DOHH2 (cell line): ENCODE measurements around the gene FAM83C.

Experiments used
- H3F3A ChIP-seq: fragments of 200-600 bp; sonication (generic), shearing (Covaris generic); 2 replicates; pipeline ENCODE4 v1.6.0; 2016; ENCODE audit warnings: antibody characterized with exemption, mild to moderate bottlenecking; ENCODE audit not compliant: control insufficient read depth, insufficient read depth
- H3K27ac ChIP-seq: fragments of 200-600 bp; sonication (generic); 2 replicates; pipeline ENCODE4 v1.5.1; 2014; ENCODE audit warnings: low read depth, mild to moderate bottlenecking, low read length, moderate library complexity
- H3K27me3 ChIP-seq: fragments of 200-600 bp; sonication (generic); 2 replicates; pipeline ENCODE4 v1.6.1; 2014; ENCODE audit warnings: mild to moderate bottlenecking, low read length, mixed read lengths; ENCODE audit not compliant: control insufficient read depth
- H3K36me3 ChIP-seq: fragments of 200-600 bp; sonication (generic); 2 replicates; pipeline ENCODE4 v1.6.1; 2014; ENCODE audit warnings: mild to moderate bottlenecking, low read length, moderate library complexity, mixed read lengths; ENCODE audit not compliant: control insufficient read depth
- H3K4me1 ChIP-seq: fragments of 200-600 bp; sonication (generic); 2 replicates; pipeline ENCODE4 v1.6.1; 2014; ENCODE audit warnings: mild to moderate bottlenecking, low read length, mixed read lengths; ENCODE audit not compliant: control insufficient read depth
- H3K4me2 ChIP-seq: fragments of 200-600 bp; sonication (generic); 2 replicates; pipeline ENCODE4 v1.6.0; 2014; ENCODE audit warnings: mild to moderate bottlenecking, low read length, moderate library complexity
- H3K4me3 ChIP-seq: fragments of 200-600 bp; sonication (generic); 2 replicates; pipeline ENCODE4 v1.5.1; 2014; ENCODE audit warnings: mild to moderate bottlenecking, low read length, mixed read lengths
- H3K79me2 ChIP-seq: fragments of 200-600 bp; sonication (generic); 2 replicates; pipeline ENCODE4 v1.6.1; 2014; ENCODE audit warnings: mild to moderate bottlenecking, low read length, mixed read lengths; ENCODE audit not compliant: control insufficient read depth
- H3K9me2 ChIP-seq: fragments of 200-600 bp; sonication (generic); replicated peaks from 2 replicates; pipeline ENCODE4 v1.6.1; 2014; ENCODE audit warnings: mild to moderate bottlenecking, low read length, mixed read lengths; ENCODE audit not compliant: control insufficient read depth
- H3K9me3 ChIP-seq: fragments of 200-600 bp; sonication (generic); 2 replicates; pipeline ENCODE4 v1.6.1; 2014; ENCODE audit warnings: antibody characterized with exemption, low read length, mixed read lengths; ENCODE audit not compliant: control insufficient read depth, insufficient read depth
- H4K20me1 ChIP-seq: fragments of 200-600 bp; sonication (generic); 2 replicates; pipeline ENCODE4 v1.6.0; 2014; ENCODE audit warnings: low read depth, mild to moderate bottlenecking, antibody characterized with exemption, low read length, moderate library complexity; ENCODE audit not compliant: control insufficient read depth, insufficient read depth
- EZH2phosphoT487 ChIP-seq: fragments of 200-600 bp; sonication (generic); IDR thresholded peaks from 2 replicates; pipeline ENCODE4 v1.6.1; 2017; ENCODE audit warnings: borderline replicate concordance, mild to moderate bottlenecking, antibody characterized with exemption, low read length, moderate library complexity, mixed read lengths
- TF ChIP-seq, protein P1 (sequence below): fragments of 200-600 bp; sonication (generic); IDR thresholded peaks from one replicate; pipeline ENCODE4 v1.5.1; 2014; ENCODE audit warnings: antibody characterized with exemption, mild to moderate bottlenecking, low read depth, low read length; ENCODE audit not compliant: poor library complexity, severe bottlenecking

FAM83C gene

GRCh38 chr20:35297740-35298139 is 5.5 kb upstream of the FAM83C start:
- H3K4me2 ChIP-seq, result no peak overlapping the region
- no peaks in the 10 kb centered on the region for H3K9me2 ChIP-seq
- no peaks in the 10 kb centered on the region for H3K79me2 ChIP-seq
- H3K27ac ChIP-seq, result no peak overlapping the region
- H3K27me3 ChIP-seq, result no peaks in the 10 kb centered on the region; the same call in 1 of the 2 replicates
- no peaks in the 10 kb centered on the region for H3K4me1 ChIP-seq
- H3K4me3 ChIP-seq, result no peak overlapping the region
- TF ChIP-seq, protein P1, sequence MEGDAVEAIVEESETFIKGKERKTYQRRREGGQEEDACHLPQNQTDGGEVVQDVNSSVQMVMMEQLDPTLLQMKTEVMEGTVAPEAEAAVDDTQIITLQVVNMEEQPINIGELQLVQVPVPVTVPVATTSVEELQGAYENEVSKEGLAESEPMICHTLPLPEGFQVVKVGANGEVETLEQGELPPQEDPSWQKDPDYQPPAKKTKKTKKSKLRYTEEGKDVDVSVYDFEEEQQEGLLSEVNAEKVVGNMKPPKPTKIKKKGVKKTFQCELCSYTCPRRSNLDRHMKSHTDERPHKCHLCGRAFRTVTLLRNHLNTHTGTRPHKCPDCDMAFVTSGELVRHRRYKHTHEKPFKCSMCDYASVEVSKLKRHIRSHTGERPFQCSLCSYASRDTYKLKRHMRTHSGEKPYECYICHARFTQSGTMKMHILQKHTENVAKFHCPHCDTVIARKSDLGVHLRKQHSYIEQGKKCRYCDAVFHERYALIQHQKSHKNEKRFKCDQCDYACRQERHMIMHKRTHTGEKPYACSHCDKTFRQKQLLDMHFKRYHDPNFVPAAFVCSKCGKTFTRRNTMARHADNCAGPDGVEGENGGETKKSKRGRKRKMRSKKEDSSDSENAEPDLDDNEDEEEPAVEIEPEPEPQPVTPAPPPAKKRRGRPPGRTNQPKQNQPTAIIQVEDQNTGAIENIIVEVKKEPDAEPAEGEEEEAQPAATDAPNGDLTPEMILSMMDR, result no peak
- TF ChIP-seq EZH2phosphoT487, result no peak
- H3K9me3 ChIP-seq, result no peaks in the 10 kb centered on the region
- H3K36me3 ChIP-seq, result no peaks in the 10 kb centered on the region
- H3F3A ChIP-seq, result no peaks in the 10 kb centered on the region
- no peaks in the 10 kb centered on the region for H4K20me1 ChIP-seq

DNA sequence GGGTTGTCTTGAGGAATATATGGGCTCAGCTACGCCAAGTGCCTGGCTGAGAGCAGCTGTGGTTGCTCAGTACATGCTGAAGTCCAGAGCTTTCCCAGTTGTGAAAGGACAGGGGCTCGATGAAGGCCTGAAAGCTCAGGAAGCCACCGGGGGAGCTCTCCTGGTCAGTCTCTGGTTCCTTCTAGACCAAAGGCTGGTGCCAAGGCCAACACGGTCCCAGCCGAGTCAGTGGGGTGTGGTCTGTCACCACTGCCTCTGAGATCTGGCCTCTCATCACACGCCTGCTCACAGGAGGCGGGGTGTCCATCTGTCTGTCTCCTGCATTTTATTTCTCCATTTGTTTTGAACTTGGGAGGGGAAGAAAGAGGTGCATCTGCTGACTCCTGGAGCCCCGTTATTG is 4.9 kb upstream of the FAM83C start:
- Histone ChIP-seq H3K4me3 (no peak overlapping the region), H3K36me3 (no peaks in the 10 kb centered on the region), H3K79me2 (no peaks in the 10 kb centered on the region), H3K27ac (no peak overlapping the region), H3K4me1 (no peaks in the 10 kb centered on the region), H3K27me3 (no peaks in the 10 kb centered on the region; the same call in 1 of the 2 replicates), H3K4me2 (no peak overlapping the region), H3F3A (no peaks in the 10 kb centered on the region), H4K20me1 (no peaks in the 10 kb centered on the region), H3K9me3 (no peaks in the 10 kb centered on the region), H3K9me2 (no peaks in the 10 kb centered on the region)
- TF ChIP-seq, protein P1, result no peak
- no peak for TF ChIP-seq EZH2phosphoT487

GRCh38 chr20:35296101-35296554 is 3.9 kb upstream of the FAM83C start:
- H4K20me1 ChIP-seq, result no peaks in the 10 kb centered on the region
- H3K9me3 ChIP-seq, result no peaks in the 10 kb centered on the region
- no peaks in the 10 kb centered on the region for H3K9me2 ChIP-seq
- H3K27me3 ChIP-seq, result no peaks in the 10 kb centered on the region; the same call in 1 of the 2 replicates
- H3K27ac ChIP-seq, result no peak overlapping the region
- H3K36me3 ChIP-seq, result no peaks in the 10 kb centered on the region
- no peak overlapping the region for H3K4me3 ChIP-seq
- H3K79me2 ChIP-seq, result no peaks in the 10 kb centered on the region
- H3F3A ChIP-seq, result no peaks in the 10 kb centered on the region
- H3K4me1 ChIP-seq, result no peaks in the 10 kb centered on the region
- no peak overlapping the region for H3K4me2 ChIP-seq
- TF ChIP-seq, protein P1, result no peak
- no peak for TF ChIP-seq EZH2phosphoT487
